Kasumi-1 (cell line): ENCODE data around the gene PLK4.
"Not testable (repeated sequence)": the region's sequence is repeated elsewhere in the genome, so short reads cannot be mapped to it uniquely, and the experiment has no call there.

Source experiments
- DNase-seq, 2 experiments: peaks; one replicate each; lab custom pipeline; 2025; lab: John Stamatoyannopoulos, UW

Gene PLK4

GRCh38 chr4:127880763-127881562, at the start of gene PLK4:
Gene PLK4 (plus strand): TSS chr4:127880893. CDS start chr4:127881135, 242 bp downstream.
- DNase-seq, result peak; percentile 96 to 97

- peak; percentile 5 to 7 for DNase-seq
Measured at GRCh38 chr4:127832585-127832984, 48.1 kb upstream of the PLK4 start.

GRCh38 chr4:127843704-127844600, 36.7 kb upstream of the PLK4 start:
- DNase-seq, result no peak

- DNase-seq, result no peak
Measured at GRCh38 chr4:127844601-127845116, 36.0 kb upstream of the PLK4 start.

GRCh38 chr4:127846061-127846460, 34.6 kb upstream of the PLK4 start:
- no peak for DNase-seq

GRCh38 chr4:127846765-127847164, 33.9 kb upstream of the PLK4 start:
- no peak for DNase-seq

GRCh38 chr4:127849505-127850234, 31.0 kb upstream of the PLK4 start:
- DNase-seq, result no peak

GRCh38 chr4:127852661-127853060, 28.0 kb upstream of the PLK4 start:
- no peak for DNase-seq

- no peak for DNase-seq
Measured at GRCh38 chr4:127856196-127856812, 24.4 kb upstream of the PLK4 start.

- peak in 1 of 2 experiments; percentile 8 for DNase-seq
Measured at GRCh38 chr4:127856813-127857447, 23.8 kb upstream of the PLK4 start.

- DNase-seq, result no peak
Measured at GRCh38 chr4:127857641-127858040, 23.1 kb upstream of the PLK4 start.

GRCh38 chr4:127868196-127868595, 12.5 kb upstream of the PLK4 start:
- DNase-seq, result no peak

GRCh38 chr4:127870281-127870680, 10.4 kb upstream of the PLK4 start:
- DNase-seq, result no peak

- no peak for DNase-seq
Measured at GRCh38 chr4:127870688-127871087, 10.0 kb upstream of the PLK4 start.

- DNase-seq, result no peak
Measured at GRCh38 chr4:127875791-127876190, 4.9 kb upstream of the PLK4 start.

GRCh38 chr4:127881563-127881864, 821 bp downstream of the PLK4 start:
- DNase-seq, result no peak

- DNase-seq, result no peak
Measured at GRCh38 chr4:127888559-127888958, 7.9 kb downstream of the PLK4 start.

- DNase-seq, result no peak
Measured at GRCh38 chr4:127889903-127890302, 9.2 kb downstream of the PLK4 start.

GRCh38 chr4:127896069-127896468, 15.4 kb downstream of the PLK4 start:
- no peak for DNase-seq

GRCh38 chr4:127896528-127896927, 15.8 kb downstream of the PLK4 start:
- no peak for DNase-seq

- not testable (repeated sequence) for DNase-seq
Measured at GRCh38 chr4:127899682-127900081, 19.0 kb downstream of the PLK4 start.
